Mucosa of rectum (tissue), 2 donors: ENCODE results near the gene SYT8.

Source experiments
- H3K27ac ChIP-seq, 2 donors: one replicate each; pipeline ENCODE4 v1.7.0; 2013; ENCODE audit warnings: inconsistent platforms in 2 of 2, low read depth in 2 of 2, low read length in 2 of 2
- H3K27me3 ChIP-seq, 2 donors: one replicate each; pipeline ENCODE4 v1.7.0; 2013; ENCODE audit warnings: low read length in 2 of 2; ENCODE audit not compliant: control insufficient read depth in 2 of 2, insufficient read depth in 2 of 2
- H3K36me3 ChIP-seq, 2 donors: one replicate each; pipeline ENCODE4 v1.7.0; 2013; ENCODE audit warnings: low read length in 2 of 2; ENCODE audit not compliant: control insufficient read depth in 2 of 2, insufficient read depth in 2 of 2
- H3K4me1 ChIP-seq, 2 donors: one replicate each; pipeline ENCODE4 v1.7.0; 2013; ENCODE audit warnings: low read length in 2 of 2, mild to moderate bottlenecking in 1 of 2; ENCODE audit not compliant: control insufficient read depth in 2 of 2, insufficient read depth in 2 of 2
- H3K4me3 ChIP-seq, 2 donors: one replicate each; pipeline ENCODE4 v1.7.0; 2013; ENCODE audit warnings: low read length in 2 of 2
- H3K9ac ChIP-seq, 2 donors: one replicate each; pipeline ENCODE4 v1.7.0; 2013; ENCODE audit warnings: low read length in 2 of 2, low read depth in 1 of 2, mild to moderate bottlenecking in 1 of 2
- H3K9me3 ChIP-seq, 2 donors: one replicate each; pipeline ENCODE4 v1.7.0; 2013; ENCODE audit warnings: low read length in 2 of 2; ENCODE audit not compliant: control insufficient read depth in 2 of 2
- donor health status: healthy.
- donor health status: Normal muscosa, but diverticular disease.

Gene SYT8

DNA sequence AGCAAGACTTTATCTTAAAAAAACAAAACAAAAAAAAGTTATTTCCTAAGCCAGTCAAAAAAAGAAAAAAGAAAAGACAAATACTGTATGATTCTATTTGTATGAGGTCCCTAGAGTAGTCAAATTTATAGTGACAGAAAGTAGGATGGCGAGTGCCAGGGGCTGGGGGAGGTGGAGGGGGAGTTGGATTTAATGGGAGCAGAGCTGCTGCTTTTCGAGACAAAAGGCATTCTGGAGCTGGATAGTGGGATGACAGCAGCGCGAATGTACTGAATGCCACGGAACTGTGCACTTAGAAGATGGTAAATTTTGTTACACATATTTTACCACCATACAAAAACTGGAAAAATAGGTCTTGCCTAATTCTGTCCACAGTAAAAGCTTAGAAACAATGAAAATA is 17.8 kb upstream of the SYT8 start:
- Histone ChIP-seq H3K27ac (no peak overlapping the region), H3K9ac (no peak overlapping the region), H3K36me3 (no peaks in the 10 kb centered on the region), H3K9me3 (no peaks in the 10 kb centered on the region), H3K4me1 (no peaks in the 10 kb centered on the region), H3K27me3 (no peaks in the 10 kb centered on the region), H3K4me3 (no peak overlapping the region)

DNA sequence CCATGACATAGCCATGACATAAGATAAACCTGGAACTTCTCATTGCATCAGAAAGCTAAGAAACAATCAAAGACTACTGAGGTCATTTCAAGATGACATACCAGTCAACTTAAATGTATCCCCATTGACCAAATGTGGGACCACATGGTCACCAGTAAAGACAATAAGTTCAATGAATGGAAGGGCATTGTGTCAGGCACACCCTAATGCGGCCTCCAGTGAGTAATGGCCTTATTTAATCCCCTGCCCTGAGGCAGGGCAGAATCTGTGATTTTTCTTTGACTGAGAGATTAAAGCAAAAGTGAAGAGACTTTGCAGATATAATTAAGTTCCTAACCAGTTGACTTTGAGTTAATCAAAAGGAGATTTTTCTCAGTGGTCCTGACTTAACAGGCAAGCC is 17.3 kb upstream of the SYT8 start:
- Histone ChIP-seq H3K9me3 (no peaks in the 10 kb centered on the region), H3K36me3 (no peaks in the 10 kb centered on the region), H3K27ac (no peak overlapping the region), H3K4me3 (no peak overlapping the region), H3K27me3 (no peaks in the 10 kb centered on the region), H3K9ac (no peak overlapping the region), H3K4me1 (no peaks in the 10 kb centered on the region)

DNA sequence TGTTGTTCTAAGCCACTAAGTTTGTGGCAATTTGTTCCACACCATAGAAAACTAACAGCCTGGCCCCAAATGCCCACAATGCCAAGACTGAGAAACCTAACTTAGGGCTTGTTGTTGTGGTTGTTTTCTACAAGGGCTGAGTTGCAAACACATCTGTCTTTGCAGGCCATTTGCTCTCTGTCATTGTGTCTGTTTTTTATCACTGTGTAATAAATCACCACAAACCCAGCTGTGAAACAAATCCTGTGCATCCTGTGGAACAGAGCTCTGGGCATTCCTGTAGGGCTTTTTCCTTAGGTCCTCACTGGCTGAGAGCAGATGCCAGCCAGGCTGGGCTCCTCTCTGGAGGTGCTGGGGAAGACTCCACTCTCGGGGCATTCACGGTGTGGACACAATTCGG is 15.7 kb upstream of the SYT8 start:
- no peak overlapping the region for H3K4me3 ChIP-seq
- H3K36me3 ChIP-seq = no peaks in the 10 kb centered on the region
- H3K4me1 ChIP-seq = no peaks in the 10 kb centered on the region
- no peaks in the 10 kb centered on the region for H3K9me3 ChIP-seq
- H3K27ac ChIP-seq = no peak overlapping the region
- no peak overlapping the region for H3K9ac ChIP-seq
- H3K27me3 ChIP-seq = no peaks in the 10 kb centered on the region

GRCh38 chr11:1820463-1821325 is 14.1 kb upstream of the SYT8 start:
- no peaks in the 10 kb centered on the region for H3K4me1 ChIP-seq
- no peaks in the 10 kb centered on the region for H3K27me3 ChIP-seq
- no peak overlapping the region for H3K4me3 ChIP-seq
- H3K9ac ChIP-seq = no peak overlapping the region
- no peaks in the 10 kb centered on the region for H3K9me3 ChIP-seq
- no peak overlapping the region for H3K27ac ChIP-seq
- H3K36me3 ChIP-seq = no peaks in the 10 kb centered on the region

- Histone ChIP-seq H3K27ac (no peak overlapping the region), H3K4me1 (peaks cover 0 to 3% of the 10 kb centered on the region in 2 donors), H3K9me3 (no peaks in the 10 kb centered on the region), H3K9ac (no peak overlapping the region), H3K27me3 (no peaks in the 10 kb centered on the region), H3K36me3 (no peaks in the 10 kb centered on the region), H3K4me3 (no peak overlapping the region)
Measured at GRCh38 chr11:1821562-1821961, 13.2 kb upstream of the SYT8 start.

DNA sequence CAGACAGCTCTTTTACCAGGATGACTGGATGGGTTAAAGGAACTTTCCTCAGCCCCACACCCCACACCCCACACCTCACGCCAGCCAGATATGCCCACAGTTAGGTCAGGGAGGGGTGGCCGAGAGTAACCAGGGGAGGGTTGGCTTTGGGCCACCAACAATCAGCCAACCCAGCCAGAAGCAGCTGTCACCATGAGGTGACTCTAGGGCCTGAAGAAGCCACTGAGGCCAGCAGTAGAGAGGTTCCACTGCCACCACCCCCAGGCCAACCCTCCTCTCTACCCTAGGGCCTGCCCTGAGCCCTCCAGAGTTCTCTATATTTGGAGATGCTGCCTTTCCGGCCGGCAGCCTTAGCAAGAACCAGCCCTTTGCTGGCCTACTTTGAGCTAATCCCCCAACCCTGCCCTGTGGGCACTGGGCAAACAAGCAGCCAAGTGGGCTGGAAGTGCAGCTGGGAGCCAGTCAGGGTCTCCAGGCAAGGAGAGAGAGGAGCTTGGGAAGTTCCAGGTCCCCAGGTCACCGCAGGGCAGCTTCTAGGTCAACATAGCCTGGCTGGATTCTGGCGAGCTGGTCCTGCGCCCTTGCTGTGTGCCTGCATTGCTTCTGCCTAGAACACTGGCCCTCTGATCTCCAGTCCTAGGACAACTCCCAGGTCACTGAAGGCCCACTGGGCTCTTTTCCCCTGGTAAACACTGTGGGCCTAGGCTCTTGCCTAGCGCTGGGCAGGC is 12.0 kb upstream of the SYT8 start:
- Histone ChIP-seq H3K27ac (no peak overlapping the region), H3K36me3 (no peaks in the 10 kb centered on the region), H3K4me3 (no peak overlapping the region), H3K4me1 (peaks cover 7 to 12% of the 10 kb centered on the region in 2 donors), H3K27me3 (no peaks in the 10 kb centered on the region), H3K9me3 (no peaks in the 10 kb centered on the region), H3K9ac (no peak overlapping the region)

DNA sequence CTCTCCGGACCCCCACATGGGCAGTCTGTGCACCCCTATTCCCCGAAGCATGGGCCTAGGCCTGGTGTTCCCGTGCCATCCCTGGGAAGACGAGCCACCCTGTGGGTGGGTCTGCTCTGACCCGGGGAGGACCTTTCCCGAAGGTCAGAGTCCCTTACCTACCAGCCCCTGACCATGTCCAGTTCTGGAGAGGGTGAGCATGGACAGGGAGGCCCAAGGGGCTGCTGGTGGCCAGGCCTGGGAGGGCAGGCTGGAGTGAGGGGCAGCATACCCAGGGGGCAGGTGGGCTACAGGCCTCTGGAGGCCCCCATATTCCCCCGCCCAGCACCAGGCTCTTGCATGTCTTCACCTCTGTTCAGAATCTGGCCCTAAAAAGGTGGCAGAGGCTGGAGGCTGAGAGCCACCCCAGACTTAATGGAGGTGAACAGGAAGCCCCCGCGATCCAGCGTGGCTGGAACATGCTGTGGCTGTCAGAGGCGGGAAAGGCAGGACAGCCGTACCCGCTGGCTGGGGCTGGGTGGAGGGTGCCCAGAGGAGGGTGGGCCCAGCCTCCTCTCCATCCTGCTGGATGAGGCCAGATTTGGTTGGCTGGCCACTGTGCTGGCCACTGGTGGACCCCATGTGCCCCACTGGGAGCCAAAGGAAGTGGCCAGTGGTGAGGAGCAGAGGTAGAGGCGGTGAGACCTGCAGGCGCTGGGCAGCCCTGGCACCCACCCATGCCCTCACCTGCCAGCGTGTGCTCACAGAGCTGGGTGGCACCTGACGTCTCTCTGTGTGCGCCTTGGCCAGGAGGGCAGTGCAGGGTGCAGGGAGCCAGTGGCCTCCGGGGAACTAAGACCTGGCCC is 11.2 kb upstream of the SYT8 start:
- Histone ChIP-seq H3K27me3 (no peaks in the 10 kb centered on the region), H3K4me1 (peaks cover 7 to 12% of the 10 kb centered on the region in 2 donors)

GRCh38 chr11:1824221-1825038 is 10.4 kb upstream of the SYT8 start:
- no peaks in the 10 kb centered on the region for H3K27me3 ChIP-seq
- peaks cover 7 to 12% of the 10 kb centered on the region in 2 donors for H3K4me1 ChIP-seq
- no peak overlapping the region for H3K27ac ChIP-seq
- H3K9me3 ChIP-seq = no peaks in the 10 kb centered on the region
- no peak overlapping the region for H3K9ac ChIP-seq
- no peak overlapping the region for H3K4me3 ChIP-seq
- no peaks in the 10 kb centered on the region for H3K36me3 ChIP-seq

More for the DNA sequence above, 11.2 kb upstream of the SYT8 start:
- Histone ChIP-seq H3K27ac (no peak overlapping the region), H3K4me3 (no peak overlapping the region), H3K9ac (no peak overlapping the region), H3K9me3 (no peaks in the 10 kb centered on the region), H3K36me3 (no peaks in the 10 kb centered on the region)

GRCh38 chr11:1825039-1825740 is 9.6 kb upstream of the SYT8 start:
- H3K9ac ChIP-seq = no peak overlapping the region
- no peaks in the 10 kb centered on the region for H3K27me3 ChIP-seq
- H3K4me3 ChIP-seq = no peak overlapping the region
- H3K9me3 ChIP-seq = no peaks in the 10 kb centered on the region
- H3K27ac ChIP-seq = no peak overlapping the region
- no peaks in the 10 kb centered on the region for H3K36me3 ChIP-seq
- peaks cover 10 to 16% of the 10 kb centered on the region in 2 donors for H3K4me1 ChIP-seq
